HG02870 (cell line): ENCODE results near the gene CASZ1.

Experiments used
- ATAC-seq: cut with Tn5 transposase; IDR thresholded peaks from one replicate; pipeline ENCODE4 v1.9.1; 2021; ENCODE audit warnings: mild to moderate bottlenecking, moderate library complexity; ENCODE audit not compliant: unreplicated experiment

The CASZ1 gene

DNA sequence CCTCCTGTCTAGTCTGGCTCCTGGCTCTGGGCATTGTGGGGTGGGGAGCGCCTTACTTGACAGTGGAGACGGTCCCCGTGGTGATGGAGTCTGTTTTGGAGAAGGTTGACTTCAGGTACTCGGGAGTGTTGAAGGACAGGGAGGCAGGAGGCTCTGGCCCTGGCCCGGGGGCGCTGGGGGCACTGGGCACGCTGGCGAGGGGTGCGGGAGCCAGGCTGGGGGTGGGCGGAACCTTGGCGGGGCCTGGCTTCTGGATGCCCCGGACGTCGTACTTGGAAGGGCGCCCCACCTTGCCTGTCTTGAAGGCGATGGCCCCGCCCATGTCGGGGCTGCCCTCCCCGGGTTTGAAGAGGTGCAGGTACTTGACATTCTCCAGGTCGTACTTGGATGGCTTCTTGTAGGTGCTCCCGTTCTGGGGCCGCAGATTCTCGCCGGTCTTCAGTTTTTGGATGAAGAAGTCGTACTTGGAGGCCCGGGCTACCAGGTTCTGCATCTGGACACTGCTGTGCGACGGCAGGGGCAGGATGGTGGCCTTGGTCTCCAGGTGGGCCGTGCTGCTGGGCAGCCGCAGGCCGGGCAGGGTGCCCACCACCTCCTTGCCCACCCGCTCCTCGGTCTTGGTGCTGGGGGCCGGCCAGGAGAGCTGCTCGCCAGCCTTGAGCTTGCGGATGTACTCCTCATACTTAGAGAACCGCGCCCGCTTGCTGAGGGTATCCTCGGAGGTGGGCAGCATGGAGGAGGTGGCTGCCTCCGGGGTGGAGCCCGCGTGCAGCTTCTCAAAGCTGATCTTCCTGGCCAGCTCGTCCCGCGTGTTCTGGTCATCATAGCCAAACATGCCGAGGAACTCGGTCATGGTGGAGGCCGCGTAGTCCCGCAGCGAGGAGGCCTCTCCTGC, 136.6 kb downstream of the CASZ1 start:
- no peak for ATAC-seq

DNA sequence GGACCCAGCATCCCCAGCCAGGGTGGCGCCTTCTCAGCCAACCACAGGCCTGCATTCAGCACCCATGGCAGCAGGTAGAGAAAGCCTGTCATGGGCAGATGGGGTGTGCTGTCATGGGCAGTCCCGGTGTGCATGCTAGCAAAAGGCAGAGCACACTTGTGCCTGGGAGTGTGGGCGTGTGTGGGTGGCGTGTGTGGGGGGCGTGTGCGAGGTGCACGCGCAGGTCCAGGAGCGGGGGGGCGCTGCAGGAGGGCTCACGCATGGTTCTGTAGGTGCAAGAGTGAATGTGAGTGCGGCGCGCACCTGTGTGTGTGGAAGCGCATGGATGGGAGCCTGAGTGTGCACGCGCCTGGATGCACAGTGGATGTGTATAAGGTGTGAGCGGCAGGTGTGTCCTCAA, 137.2 kb downstream of the CASZ1 start:
- ATAC-seq: no peak

DNA sequence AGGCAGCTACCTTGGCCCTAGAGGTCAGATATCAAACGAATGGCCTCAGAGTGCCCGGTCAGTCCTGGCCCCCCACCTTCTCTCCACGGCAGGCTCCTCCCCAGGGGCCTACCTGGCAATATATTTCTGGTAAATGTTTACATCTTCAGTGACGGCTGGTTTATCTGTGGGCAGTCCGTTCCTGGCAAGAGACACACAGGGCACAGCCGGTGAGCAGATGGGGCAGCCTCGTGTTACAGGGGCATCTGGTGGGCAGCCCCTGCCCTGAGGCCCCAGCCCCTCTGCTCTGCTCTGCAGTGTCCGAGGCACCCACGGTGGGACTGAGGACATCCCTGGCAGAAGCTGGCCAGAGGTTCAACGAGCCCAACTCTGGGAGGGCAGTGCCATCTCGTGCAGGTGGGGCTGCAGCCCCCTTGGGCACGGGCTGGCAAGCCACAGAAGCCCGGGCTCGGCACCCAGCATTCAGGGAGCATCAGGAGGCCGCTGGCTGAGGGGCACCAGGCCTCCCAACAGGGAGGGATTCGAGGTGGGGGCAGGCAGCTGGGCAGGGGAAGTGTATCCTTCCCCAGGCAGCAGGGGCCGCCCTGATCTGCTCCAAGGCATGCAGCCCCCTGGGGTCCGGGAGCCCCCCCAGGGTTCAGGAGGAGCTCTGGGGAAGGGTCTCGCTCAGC, 137.9 kb downstream of the CASZ1 start:
- no peak for ATAC-seq

DNA sequence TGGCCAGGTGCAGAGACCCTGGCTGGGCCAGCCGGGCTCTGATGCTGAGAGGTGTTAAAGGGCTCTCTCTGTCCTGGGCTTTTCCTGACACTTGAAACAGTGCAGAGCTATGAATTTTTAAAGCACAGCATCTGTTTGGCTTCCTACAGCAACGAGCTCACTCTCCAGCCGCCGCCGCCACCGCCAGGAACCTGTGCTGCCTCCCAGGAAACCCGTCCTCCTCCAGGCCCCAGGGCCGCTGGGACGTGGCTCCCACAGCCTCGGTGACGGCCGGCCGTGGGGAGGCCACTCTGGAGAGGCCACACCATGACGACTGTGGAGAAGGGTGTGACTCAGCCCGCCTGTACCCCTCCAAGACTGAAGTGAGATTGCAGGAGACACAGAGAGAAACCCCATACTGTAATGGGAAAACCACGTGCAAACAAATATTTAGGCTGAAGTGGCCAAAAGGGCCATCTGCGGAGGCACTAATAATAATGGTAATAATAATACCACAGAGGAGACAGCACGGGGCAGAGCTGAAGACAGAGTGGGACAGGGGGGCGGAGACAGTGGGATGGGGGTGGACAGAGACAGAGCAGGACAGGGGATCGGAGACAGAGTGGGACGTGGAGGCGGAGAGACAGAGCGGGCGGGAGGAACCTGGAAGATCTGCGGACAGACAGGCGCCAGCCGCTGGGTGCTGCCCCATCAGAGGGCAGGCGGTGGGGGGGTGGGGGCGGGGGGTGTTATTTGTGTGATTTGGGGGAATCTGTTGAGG, 139.2 kb downstream of the CASZ1 start:
- ATAC-seq: no peak

DNA sequence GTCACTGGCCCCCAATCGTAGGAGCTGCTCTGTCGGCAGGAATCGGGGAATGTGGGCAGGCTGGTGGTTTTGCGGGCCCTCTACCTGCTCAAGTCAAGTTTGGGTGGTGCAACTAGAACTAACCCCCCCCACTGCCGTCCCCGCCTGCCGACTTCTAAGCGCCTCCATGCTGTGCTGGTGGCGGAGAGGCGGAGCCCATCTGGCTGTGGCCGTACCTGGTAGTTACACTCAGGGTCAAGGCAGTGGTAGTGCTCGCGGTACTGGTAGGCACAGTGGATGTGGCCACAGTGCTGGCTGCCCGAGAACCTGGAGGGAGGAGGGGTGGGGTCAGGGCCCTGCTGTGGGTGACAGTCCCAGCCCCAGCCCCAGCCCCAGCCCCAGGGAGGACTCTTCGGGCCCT, 140.0 kb downstream of the CASZ1 start:
- no peak for ATAC-seq

DNA sequence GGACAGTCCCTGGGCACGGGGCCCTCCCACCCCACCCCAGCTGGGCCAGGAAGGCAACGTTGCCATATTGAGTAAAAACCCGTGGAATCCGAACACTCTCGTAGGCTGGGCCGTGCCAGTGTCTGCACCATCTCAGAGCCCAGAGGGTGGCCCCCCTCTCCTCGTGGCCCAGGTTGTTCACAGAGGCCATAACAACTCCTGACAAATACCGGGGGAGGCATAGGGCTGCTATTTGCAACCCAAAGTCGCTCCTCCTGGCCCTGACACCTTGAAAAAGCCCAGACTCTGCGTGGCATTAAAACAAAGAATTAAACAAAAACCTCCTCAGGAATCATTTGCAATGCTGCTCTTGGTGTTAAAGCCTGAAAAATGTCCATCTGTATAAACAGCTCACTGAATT, 141.4 kb downstream of the CASZ1 start:
- no peak for ATAC-seq

DNA sequence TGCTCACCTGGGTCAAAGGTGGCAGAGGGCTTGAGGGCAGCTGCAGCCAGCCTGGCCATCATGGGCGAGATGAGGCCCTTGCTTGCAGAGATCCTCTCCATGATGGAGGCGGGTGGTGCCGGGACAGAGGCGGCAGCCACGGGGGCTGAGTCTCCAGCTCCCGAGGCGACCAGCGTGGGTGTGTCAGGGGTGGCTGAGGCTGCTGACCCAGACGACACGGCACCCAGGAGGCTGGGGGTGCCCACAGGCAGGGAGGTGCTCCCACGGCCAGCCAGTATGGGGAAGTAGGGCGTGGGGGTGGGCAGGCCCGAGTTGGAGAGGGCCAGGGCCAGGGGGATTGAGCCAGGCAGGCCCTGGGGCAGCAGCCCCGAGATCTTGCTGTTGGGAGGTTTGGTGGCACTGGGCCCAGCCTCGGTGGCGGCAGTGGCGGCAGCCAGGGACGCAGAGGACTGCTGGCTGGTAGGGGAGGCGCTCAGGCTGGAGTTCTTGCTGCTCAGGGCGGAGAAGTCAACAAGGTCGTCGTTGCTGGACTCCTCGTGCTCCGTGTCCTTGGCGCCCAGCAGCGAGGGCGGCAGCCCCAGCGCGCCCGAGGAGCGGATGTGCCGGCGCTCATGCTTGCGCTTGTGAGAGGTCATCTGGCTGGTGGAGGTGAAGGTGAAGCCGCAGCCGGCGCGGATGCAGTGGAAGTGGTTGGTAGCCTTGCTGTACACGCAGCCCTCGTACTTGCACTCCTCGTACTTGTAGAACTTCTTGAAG, 142.9 kb downstream of the CASZ1 start:
- ATAC-seq: no peak

DNA sequence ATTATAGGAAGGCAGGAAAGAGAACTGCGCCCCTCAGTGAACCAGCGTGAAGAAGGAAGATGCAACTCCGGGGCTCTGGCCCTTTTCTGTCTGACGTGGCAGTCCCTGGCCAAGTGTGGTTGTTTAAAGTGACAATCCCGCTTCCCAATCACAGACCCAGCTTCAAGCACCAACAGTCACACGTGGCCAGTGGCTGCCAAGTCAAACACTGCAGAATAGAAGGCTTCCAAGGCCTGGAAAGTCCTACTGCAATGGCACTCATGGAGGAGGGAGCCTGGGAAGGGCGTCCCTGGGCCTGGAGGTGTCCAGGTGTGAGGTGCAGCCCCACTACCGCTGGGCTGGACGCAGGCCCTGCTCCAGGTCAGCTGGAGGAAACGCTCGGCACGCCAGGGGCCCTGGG, 143.8 kb downstream of the CASZ1 start:
- no peak for ATAC-seq

DNA sequence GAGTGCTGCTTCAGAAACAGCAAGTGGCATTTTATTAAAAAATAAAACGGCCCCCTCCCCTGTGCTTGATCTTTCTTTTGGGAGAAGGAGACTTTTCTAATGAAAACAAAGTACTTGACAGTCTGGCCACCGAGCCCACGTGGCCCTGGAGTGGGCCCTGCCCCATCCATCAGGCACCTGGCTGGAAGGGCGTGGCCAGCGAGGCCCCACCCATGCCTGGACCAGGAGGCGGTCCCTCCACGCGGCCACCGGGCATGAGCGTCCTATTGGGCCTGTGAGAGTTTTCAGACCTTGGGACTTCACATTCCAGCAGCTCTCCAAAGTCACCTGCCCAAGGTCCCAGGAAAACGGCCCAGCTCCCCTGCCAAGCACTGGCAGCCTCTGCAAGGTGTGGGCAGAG, 144.7 kb downstream of the CASZ1 start:
- ATAC-seq: no peak

DNA sequence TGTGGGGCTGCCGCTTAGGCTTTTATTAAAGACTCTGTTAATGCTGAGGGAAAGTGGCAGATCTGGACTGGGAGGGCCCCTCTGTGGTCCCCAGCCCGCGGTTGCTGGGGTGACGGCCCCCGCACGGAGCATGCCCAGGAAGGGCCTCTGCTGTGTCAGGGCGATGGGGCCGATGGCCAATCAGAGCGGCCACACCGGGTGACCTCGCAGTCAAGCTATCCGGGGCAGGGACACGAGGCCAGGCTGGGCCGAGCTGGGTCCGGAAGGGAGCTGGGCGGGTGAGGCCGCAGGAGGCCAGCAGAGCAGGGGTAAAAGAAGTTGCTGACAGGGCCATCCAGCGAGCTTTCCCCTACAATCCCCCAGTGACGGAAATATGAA, 145.1 kb downstream of the CASZ1 start:
- no peak for ATAC-seq

DNA sequence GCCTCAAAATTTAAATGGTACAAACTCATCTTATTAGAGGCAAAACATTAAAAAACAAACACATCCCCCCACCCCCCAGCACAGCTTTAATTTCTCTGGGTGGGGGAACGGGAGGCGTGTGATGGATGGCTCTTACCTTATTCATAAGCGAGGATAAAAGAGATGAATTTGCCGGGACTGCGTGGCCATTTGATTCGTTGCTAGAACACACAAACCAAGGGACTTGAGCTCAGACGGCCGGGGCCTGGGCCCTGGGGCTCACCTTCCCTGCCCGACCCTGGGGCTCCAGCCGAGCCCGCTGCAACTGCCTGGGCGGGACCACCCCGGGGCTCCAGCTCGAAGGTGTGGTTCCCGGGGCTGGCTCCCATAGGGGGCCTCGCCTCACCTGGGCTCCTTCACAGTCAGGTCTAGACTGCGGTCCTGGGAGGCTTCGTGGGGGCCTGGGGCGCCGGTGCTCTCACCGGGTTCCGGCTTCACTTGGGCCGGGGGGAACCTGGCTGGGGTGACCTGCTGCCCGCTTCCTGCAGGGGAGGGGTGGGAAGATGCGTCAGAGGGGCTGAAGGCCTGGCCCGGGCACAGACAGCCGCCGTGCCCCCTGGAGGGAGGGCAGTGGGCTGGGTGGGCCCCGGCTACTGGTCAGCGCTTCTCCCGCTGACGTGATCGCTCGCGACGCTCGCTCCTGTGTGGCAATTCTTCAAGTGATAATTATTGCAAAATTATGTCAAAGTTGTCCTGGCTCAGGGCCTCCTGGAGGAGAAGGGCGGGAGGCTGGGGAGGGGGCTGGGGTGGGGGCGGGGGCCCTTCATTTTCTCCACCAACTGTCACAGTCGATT, 145.7 kb downstream of the CASZ1 start:
- no peak for ATAC-seq

DNA sequence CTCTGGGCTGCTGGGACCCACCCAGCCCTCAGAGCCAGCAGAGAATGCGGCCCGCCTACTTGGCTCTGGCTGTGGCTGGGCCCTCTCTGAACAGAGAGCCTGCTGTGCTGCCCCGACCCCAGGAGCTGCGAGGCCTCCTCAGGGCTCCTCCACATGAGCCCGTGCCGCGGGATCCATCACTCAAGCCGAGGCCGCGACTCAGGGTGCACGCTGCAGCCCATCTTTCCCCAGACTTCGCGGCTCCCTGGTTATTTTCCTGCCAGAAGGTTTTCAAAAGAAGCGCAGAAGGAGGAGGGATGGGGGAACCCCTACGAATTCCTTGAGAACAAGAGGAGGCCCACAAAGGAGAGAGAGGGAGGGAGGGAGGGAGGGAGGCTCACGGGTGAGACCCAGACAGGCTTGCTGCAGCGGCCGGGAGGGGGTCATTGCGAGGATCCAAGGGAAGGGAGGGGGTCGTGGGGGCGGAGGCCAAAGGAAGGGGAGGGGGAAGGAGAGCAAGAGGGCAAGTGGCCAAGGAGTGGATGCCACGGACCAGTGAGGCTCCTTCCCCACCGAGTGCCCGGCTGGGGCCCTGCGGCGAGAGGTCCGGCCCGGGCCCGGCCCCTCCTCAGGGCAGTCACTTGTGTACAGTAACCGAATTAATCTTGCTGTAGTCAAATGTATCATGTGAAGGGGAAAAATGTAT, 146.8 kb downstream of the CASZ1 start:
- ATAC-seq: no peak

DNA sequence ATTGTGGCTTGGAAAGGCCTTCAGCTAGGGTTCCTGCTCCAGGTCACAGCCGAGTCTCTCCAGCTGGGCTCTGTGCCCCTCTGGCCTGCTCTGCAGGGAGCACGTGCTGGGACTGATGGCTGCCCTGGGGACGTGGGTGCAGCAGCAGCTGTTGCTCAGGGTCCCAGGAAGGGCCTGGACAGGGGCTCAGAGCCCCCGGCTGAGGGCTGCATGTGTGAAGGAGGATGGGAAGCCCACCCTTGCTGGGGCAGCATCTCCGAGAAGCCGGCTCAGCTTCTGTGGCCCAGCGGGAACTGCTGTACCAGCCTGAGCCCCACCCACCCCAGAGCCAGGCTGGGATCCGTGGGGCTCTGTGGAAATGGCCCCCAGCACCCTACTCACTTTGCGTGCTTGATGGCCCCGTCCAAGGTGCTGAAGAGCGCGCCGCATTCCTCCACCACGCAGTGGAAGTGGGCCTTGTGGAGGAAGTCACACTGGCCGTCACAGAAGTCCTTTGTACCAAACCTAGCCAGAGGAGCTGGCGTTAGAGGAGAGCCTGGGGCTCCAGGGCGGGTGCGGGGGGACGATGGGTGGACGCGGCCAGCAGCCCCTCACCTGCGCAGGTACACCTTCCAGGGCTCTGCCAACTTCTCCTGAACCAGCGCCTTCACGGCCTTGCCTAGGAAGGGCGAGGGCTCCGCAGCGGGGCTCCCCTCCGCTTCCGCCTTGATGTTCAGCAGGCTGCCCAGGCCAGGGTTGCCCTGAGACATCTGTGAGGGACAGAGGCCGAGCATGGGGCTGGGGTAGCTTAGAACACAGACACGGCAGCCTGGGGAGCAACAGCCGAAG, 147.5 kb downstream of the CASZ1 start:
- ATAC-seq: no peak

DNA sequence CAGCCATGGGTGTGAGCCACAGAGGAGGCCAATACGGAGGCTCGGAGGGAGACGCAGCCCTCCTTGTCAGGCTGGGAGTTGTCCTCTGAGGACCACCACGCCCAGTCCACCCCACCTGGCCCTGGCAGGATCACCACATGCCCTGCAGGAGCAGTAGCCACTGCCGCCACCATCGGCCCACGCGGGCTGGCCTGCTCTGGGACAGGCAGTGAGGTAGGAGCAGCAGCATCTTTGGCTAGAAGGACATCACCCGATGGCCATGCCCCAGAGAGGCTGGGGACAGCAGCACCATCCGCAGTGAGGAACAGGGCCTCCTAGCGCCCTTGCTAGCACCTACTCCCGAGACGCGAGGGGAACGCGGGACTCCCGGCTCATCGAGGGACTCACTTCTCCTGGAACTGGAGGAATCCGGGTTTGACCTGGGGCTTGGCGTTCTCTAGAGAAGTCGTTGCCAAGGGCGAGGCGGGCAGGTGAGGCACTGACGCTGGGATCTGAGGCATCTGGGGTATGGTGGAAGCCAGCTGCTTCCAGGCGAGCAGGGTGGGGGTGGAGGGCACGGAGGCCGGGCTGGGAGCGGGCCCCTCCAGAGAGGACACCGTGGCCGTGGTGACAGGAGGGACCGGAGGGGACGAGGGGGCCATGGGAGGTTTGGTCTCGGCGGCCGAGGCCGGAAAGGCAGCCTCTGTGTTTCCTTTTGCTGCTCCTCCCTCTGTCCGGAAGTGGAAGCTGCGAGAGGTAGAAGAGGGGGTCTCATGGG, 148.9 kb downstream of the CASZ1 start:
- no peak for ATAC-seq

DNA sequence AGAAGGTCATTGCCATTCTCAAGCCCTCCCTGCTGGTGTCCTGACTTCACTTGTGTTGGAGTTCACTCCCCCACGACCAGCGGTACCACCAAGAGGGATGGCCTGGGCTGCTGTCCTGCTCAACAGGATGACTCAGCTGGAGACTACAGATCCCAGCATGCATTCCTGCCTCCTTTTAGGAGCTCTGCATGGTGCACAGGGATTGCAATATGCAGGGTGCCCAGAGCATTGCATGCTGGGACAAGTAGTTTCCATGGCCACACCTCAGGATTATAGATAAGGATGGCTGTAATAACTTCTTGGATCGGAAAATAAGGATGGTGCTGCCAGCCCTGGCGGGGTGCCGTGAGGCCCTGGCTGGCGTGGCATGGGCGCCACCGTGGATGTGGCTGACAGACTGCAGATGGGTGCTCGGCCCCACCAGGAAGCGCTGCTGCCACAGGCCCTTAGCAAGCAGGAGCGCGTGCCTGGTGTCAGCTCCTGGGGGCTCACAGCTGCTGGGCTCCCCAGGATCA, 150.0 kb downstream of the CASZ1 start:
- ATAC-seq: no peak

DNA sequence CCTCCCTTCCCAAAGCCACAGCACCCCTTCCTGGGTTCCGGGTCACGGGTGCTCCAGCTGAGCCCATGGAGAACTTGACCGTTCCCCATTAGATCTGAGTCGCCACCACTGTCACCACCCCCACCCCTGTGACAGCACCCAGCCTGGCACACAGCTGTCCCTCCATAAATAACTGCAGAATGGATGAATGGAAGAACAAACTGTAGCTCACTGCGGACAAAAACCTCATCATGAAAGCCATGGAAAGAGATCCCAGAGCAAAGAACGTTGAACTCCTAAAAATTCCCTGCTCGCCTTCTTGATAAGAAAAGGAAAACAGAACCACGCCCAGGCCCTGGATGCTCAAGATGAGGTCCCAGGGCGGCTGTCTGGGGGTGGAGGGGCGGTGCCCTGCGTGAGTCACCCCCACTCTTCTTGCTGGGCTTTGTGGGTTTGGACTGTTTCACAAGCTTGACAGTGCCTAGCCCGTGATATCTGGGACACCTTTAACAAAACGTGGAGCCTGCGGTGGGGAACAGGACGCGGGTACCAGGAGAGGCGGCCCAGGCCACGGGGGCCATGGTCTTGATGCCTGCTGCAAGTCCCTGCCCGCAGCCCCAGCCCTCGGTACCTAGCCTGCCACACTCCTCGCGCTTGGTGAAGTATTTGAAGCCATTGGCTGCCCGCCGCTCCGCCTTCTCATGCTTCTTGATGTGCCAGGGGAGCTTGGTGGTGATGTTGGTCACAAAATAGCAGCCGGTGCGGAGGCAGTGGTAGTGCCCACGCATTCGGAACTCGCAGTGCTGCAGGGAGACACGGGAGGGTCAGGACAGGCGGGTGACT, 151.9 kb downstream of the CASZ1 start:
- no peak for ATAC-seq
